Fibroblast of villous mesenchyme (primary cell): ENCODE measurements around the gene ZNF154. TPM values are rescaled to one million over a fixed set of nuclear protein-coding genes. Genes with fewer than 3 reads are reported as not detected.

Experiments
- DNase-seq: peaks from one replicate; pipeline ENCODE4 v3.0.0-alpha.2; 2010; ENCODE audit warnings: low read depth
- H3K4me3 ChIP-seq: 2 replicates; pipeline ENCODE4 v1.5.1; 2011; ENCODE audit warnings: low read depth, mild to moderate bottlenecking, low read length
- CTCF ChIP-seq: IDR thresholded peaks from 2 replicates; pipeline ENCODE4 v1.5.1; 2012; ENCODE audit warnings: low read depth, mild to moderate bottlenecking, low read length; ENCODE audit not compliant: insufficient read depth
- total RNA-seq: library from RNA; depleted of rRNA; stranded (reverse); fragments of >200 nt; gene quantifications from 2 replicates; pipeline ENCODE4 v1.2.3, GENCODE V29; 2012

ZNF154 gene
- total RNA-seq, 1 donor, result 1.7 TPM

- TF ChIP-seq CTCF, result no peak
- no peak overlapping the region for H3K4me3 ChIP-seq
- no peak for DNase-seq
Observed at GRCh38 chr19:57686727-57687126, 22.3 kb downstream of the ZNF154 start.

GRCh38 chr19:57682226-57682766 is 26.7 kb downstream of the ZNF154 start:
- no peak for TF ChIP-seq CTCF
- no peak for DNase-seq
- H3K4me3 ChIP-seq, result peak overlapping the region; percentile 90

- no peak overlapping the region for H3K4me3 ChIP-seq
- no peak for DNase-seq
- no peak for TF ChIP-seq CTCF
Observed at GRCh38 chr19:57675881-57676280, 33.1 kb downstream of the ZNF154 start.

DNA sequence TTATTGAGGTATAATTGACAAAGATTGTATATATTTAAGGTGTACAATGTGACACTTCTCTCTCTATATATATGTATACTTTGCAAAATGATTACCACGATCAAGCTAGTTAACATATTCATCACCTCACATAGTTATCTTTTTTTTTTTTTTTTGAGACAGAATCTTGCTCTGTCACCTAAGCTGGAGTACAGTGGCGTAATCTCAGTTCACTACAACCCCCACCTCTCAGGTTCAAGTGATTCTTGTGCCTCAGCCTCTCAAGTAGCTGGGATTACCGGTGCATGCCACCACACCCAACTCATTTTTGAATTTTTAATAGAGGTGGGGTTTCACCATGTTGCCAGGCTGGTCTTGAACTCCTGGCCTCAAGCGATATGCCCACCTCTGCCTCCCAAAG is 36.5 kb downstream of the ZNF154 start:
- no peak for DNase-seq
- no peak for TF ChIP-seq CTCF
- H3K4me3 ChIP-seq, result no peak overlapping the region

DNA sequence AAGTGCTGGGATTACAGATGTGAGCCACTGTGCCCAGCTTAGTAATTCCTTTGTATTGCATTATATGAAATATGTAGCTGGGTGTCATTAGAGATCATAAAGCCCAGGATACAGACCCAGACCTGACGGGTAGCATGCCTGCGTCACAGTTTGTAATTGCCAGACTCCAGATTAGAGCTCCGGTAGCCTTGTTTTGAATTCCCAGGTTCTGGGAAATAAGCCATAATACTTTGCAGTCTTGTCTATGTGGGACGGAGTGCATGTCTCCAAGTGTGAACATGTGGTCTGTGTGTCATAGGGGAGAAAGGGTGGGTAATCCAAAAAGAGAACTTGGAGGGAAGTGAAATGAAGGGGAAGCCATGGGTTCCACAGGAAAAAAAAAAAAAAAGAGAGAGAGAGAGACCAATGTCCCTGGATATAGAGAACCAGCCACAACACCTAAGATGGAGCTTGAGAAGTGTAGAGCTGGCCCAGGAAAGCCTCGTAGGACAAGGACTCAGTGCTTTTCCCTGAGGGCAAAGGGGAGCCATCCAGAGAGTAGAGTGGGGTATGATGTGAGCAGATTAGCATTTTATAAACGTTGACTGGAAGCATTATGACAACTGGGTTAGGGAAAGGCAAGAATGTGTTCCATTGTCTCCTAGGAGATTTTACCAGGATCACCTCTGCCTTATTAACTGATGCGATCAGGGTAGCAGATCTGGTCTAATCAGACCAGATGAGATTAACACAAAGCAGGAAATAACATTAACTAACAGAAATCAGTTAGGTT is 37.7 kb downstream of the ZNF154 start:
- DNase-seq, result peak; percentile 41
- TF ChIP-seq CTCF, result no peak

GRCh38 chr19:57668635-57669034 is 40.4 kb downstream of the ZNF154 start, which contains the start of gene ZSCAN4:
Gene ZSCAN4 (plus strand): TSS chr19:57668935. CDS start chr19:57676146, 7,211 bp downstream.
- no peak within 1 kb of the TSS for H3K4me3 ChIP-seq
- DNase-seq, result no peak
- no peak for TF ChIP-seq CTCF

More for the DNA sequence above, 37.7 kb downstream of the ZNF154 start:
- H3K4me3 ChIP-seq, result no peak overlapping the region
